ENCODE measurements around the gene NASP. TPM values are rescaled to one million over a fixed set of nuclear protein-coding genes. Genes with fewer than 3 reads are reported as not detected.

Gene NASP
- total and polyA plus RNA-seq, 2 of the 13 experiments (the other 11 are each of a cell fraction or from before 2014, with no cell fraction given): 132 to 256 TPM

GRCh38 chr1:45607404-45608074 lies 23.7 kb downstream of the NASP start:
- intact Hi-C loops (cut with micrococcal nuclease; ENCODE audit: unreplicated experiment) (no loop called here), in situ Hi-C loops (cut with HindIII; ENCODE audit: extremely low pct_ligation_motif_present, low pct_unique_long_range_greater_than_20kb) (no loop called here)
- no peak for DNase-seq (ENCODE audit: low spot score)
- H3K4me3 ChIP-seq (replicated peaks in 1 of 3; ENCODE audit: insufficient read depth in 1 of 3, low read depth in 2 of 3, low read length in 3 of 3): no peak overlapping the region
- CTCF ChIA-PET (ENCODE audit: low intra/inter-chr PET ratio, low total read pairs): no interaction called here
- 91% methylated on average over 6 of the region's 6 CpGs for WGBS (ENCODE audit: low lambda C conversion rate)
- TSS peak; percentile 52 for BruUV-seq (replicated peaks)
- H3K79me2 ChIP-seq (ENCODE audit: insufficient read depth, low read length): peaks cover 35% of the 10 kb centered on the region
- POLR2A ChIA-PET: interaction anchor here (0.6 kb wide), 1 partner anchor 64 kb away, joined by 3 read pairs; no protein-coding TSS in a partner anchor
- no peak for TF ChIP-seq ERF (CRISPR knock-in tag; IDR thresholded peaks at IDR 0.05)
- TF ChIP-seq FOXO1 (CRISPR knock-in tag; IDR thresholded peaks at IDR 0.05): no peak
- TF ChIP-seq EZH2 (conservative IDR thresholded peaks at IDR 0.05; ENCODE audit: low read depth, low read length): no peak
- TF ChIP-seq ZNF446 (CRISPR knock-in tag; IDR thresholded peaks at IDR 0.05): no peak
- TF ChIP-seq, protein P1, sequence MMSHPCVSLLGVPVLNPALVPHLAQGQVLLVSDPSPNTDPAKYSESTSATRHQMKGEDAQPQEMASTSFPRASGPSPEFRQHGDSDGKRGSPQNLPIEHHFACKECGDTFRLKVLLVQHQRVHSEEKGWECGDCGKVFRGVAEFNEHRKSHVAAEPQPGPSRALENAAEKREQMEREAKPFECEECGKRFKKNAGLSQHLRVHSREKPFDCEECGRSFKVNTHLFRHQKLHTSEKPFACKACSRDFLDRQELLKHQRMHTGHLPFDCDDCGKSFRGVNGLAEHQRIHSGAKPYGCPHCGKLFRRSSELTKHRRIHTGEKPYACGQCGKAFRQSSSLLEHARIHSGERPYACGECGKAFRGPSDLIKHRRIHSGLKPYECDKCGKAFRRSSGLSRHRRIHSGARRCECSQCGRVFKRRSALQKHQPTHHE (CRISPR knock-in tag; IDR thresholded peaks at IDR 0.05; ENCODE audit: borderline replicate concordance): no peak
- TF ChIP-seq MLX (CRISPR knock-in tag; IDR thresholded peaks at IDR 0.05): no peak
- TF ChIP-seq, protein P2, sequence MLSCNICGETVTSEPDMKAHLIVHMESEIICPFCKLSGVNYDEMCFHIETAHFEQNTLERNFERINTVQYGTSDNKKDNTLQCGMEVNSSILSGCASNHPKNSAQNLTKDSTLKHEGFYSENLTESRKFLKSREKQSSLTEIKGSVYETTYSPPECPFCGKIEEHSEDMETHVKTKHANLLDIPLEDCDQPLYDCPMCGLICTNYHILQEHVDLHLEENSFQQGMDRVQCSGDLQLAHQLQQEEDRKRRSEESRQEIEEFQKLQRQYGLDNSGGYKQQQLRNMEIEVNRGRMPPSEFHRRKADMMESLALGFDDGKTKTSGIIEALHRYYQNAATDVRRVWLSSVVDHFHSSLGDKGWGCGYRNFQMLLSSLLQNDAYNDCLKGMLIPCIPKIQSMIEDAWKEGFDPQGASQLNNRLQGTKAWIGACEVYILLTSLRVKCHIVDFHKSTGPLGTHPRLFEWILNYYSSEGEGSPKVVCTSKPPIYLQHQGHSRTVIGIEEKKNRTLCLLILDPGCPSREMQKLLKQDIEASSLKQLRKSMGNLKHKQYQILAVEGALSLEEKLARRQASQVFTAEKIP (CRISPR knock-in tag; IDR thresholded peaks at IDR 0.05; ENCODE audit: borderline replicate concordance): no peak
- TF ChIP-seq BHLHE40 (IDR thresholded peaks at IDR 0.05; ENCODE audit: low read length): no peak
- TF ChIP-seq, protein P3, sequence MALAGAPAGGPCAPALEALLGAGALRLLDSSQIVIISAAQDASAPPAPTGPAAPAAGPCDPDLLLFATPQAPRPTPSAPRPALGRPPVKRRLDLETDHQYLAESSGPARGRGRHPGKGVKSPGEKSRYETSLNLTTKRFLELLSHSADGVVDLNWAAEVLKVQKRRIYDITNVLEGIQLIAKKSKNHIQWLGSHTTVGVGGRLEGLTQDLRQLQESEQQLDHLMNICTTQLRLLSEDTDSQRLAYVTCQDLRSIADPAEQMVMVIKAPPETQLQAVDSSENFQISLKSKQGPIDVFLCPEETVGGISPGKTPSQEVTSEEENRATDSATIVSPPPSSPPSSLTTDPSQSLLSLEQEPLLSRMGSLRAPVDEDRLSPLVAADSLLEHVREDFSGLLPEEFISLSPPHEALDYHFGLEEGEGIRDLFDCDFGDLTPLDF (CRISPR knock-in tag; IDR thresholded peaks at IDR 0.05): no peak
- TF ChIP-seq ZNF713 (CRISPR knock-in tag; IDR thresholded peaks at IDR 0.05): no peak
- no peak for TF ChIP-seq ZNF780A (CRISPR knock-in tag; IDR thresholded peaks at IDR 0.05)
- no peak for TF ChIP-seq TFDP2 (CRISPR knock-in tag; IDR thresholded peaks at IDR 0.05)
- TF ChIP-seq CAMTA2 (CRISPR knock-in tag; IDR thresholded peaks at IDR 0.05; ENCODE audit: borderline replicate concordance): no peak
- no peak for TF ChIP-seq MAFK (conservative IDR thresholded peaks at IDR 0.05 in 1 of 2, IDR thresholded peaks at IDR 0.05 in 1 of 2; ENCODE audit: low read length in 2 of 2)
- no peak for TF ChIP-seq SALL1 (CRISPR knock-in tag; IDR thresholded peaks at IDR 0.05)
- TF ChIP-seq GFI1 (CRISPR knock-in tag; IDR thresholded peaks at IDR 0.05; ENCODE audit: borderline replicate concordance): no peak
- TF ChIP-seq MTA3 (CRISPR knock-in tag; IDR thresholded peaks at IDR 0.05): no peak
- TF ChIP-seq ZNF343 (CRISPR knock-in tag; IDR thresholded peaks at IDR 0.05): no peak
- TF ChIP-seq ZNF367 (CRISPR knock-in tag; IDR thresholded peaks at IDR 0.05; ENCODE audit: borderline replicate concordance): no peak
- no peak for TF ChIP-seq ELF3 (CRISPR knock-in tag; IDR thresholded peaks at IDR 0.05)
- H3K36me3 ChIP-seq (replicated peaks in 1 of 2; ENCODE audit: control insufficient read depth in 1 of 2, insufficient read depth in 2 of 2, low read length in 2 of 2): peaks cover 25 to 76% of the 10 kb centered on the region in 2 experiments
- H3K4me1 ChIP-seq (ENCODE audit: insufficient read depth, low read length): peaks cover 20% of the 10 kb centered on the region
- no peaks in the 10 kb centered on the region for H3K27me3 ChIP-seq (ENCODE audit: control insufficient read depth in 1 of 2, insufficient read depth in 2 of 2, low read length in 2 of 2)
- no peaks in the 10 kb centered on the region for H4K20me1 ChIP-seq (ENCODE audit: insufficient read depth, low read length)
- no peak overlapping the region for H3K27ac ChIP-seq (ENCODE audit: extremely low read length, insufficient read depth, low read length)
- FAIRE-seq: no peak
- no peak for ATAC-seq
- H2AFZ ChIP-seq (ENCODE audit: low read length): no peak overlapping the region
- no peaks in the 10 kb centered on the region for H3K9me3 ChIP-seq (ENCODE audit: low read length)
- no peak overlapping the region for H3K4me2 ChIP-seq (ENCODE audit: low read depth, low read length)
- no peak overlapping the region for H3K9ac ChIP-seq (ENCODE audit: insufficient read depth, low read depth, low read length)

Data from HepG2 (cell line).